Stimulated activated naive CD8-positive, alpha-beta T cell treated with anti-CD3 and anti-CD28 coated beads, Interleukin-15, Interleukin-2, amounts not matched to agents 100 ng/mL and 50 ng/mL, for 24 hours (primary cell): Measurements from ENCODE around the gene EIF3I.

Source experiments
- H3K27ac Mint-ChIP-seq: one replicate; pipeline ENCODE4 v1.8.0; 2021; ENCODE audit warnings: mild to moderate bottlenecking, mixed read lengths
- H3K27me3 Mint-ChIP-seq: one replicate; pipeline ENCODE4 v1.8.0; 2021; ENCODE audit warnings: mixed read lengths
- H3K36me3 Mint-ChIP-seq: one replicate; pipeline ENCODE4 v1.8.0; 2021; ENCODE audit warnings: low read depth, mixed read lengths
- H3K4me1 Mint-ChIP-seq: one replicate; pipeline ENCODE4 v1.8.0; 2021; ENCODE audit warnings: low read depth, mixed read lengths
- H3K4me3 Mint-ChIP-seq: one replicate; pipeline ENCODE4 v1.8.0; 2021; ENCODE audit warnings: mild to moderate bottlenecking, mixed read lengths
- H3K9me3 Mint-ChIP-seq: one replicate; pipeline ENCODE4 v1.8.0; 2021; ENCODE audit warnings: mixed read lengths

Gene EIF3I

DNA sequence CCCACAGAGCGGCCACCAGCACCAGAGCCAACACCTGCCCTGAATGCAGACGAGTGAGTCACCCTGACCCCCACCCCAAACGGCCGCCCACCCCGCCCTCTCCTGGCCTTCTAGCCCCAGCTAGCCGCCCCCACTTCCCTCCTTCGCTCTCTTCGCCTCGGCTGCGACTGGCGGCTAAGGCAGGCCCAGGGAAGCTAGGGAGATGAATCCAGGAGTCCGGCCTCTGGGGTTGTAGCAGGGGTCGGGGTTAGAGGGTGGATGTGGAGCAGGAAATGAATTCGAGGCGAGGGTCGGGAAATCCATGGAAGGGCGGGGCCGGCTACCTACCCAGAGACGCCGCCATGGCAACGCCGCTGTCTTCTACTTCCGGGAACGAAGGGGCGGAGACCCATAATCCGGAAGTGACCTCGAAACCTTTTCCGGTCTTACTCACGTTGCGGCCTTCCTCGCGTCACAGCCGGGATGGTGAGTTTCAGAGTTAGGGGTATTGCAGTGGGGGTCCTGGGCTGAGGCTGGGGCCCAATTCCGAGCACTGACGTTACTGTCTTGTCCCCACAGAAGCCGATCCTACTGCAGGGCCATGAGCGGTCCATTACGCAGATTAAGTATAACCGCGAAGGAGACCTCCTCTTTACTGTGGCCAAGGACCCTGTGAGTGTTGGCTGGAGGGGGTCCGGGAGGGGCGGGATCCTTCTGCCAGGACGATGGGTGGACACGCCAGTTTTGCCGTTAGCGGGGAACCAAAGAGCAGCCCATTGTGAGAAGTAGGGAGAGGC, at the start of gene EIF3I, which contains the start of gene TMEM234:
Gene EIF3I (plus strand): TSS at position 428 of the 776 bp plus-strand sequence. CDS start 35 bp downstream, at position 463.
Gene TMEM234 (minus strand): TSS at position 374 of the 776 bp plus-strand sequence. CDS start 31 bp downstream, at position 343.
- no peaks in the 10 kb centered on the region for H3K9me3 Mint-ChIP-seq

GRCh38 chr1:32172621-32173245, 49.5 kb upstream of the EIF3I start:
- peaks cover 46% of the 10 kb centered on the region for H3K36me3 Mint-ChIP-seq
- H3K27me3 Mint-ChIP-seq = no peaks in the 10 kb centered on the region
- H3K27ac Mint-ChIP-seq = peak overlapping the region; percentile 5
- H3K9me3 Mint-ChIP-seq = no peaks in the 10 kb centered on the region
- peaks cover 5% of the 10 kb centered on the region for H3K4me1 Mint-ChIP-seq
- no peak overlapping the region for H3K4me3 Mint-ChIP-seq

More for the DNA sequence above, at the start of gene EIF3I, which contains the start of gene TMEM234:
- Mint-ChIP-seq H3K4me1 (peaks cover 38% of the 10 kb centered on the region), H3K36me3 (peaks cover 35% of the 10 kb centered on the region), H3K27me3 (no peaks in the 10 kb centered on the region), H3K27ac (peak within 1 kb of the TSS; percentile 93), H3K4me3 (peak within 1 kb of the TSS; percentile 92)

GRCh38 chr1:32178380-32179192, 43.6 kb upstream of the EIF3I start:
- peaks cover 28% of the 10 kb centered on the region for H3K36me3 Mint-ChIP-seq
- H3K4me3 Mint-ChIP-seq = peak overlapping the region; percentile 90
- H3K27me3 Mint-ChIP-seq = no peaks in the 10 kb centered on the region
- no peaks in the 10 kb centered on the region for H3K9me3 Mint-ChIP-seq
- peak overlapping the region; percentile 98 for H3K27ac Mint-ChIP-seq
- peaks cover 49% of the 10 kb centered on the region for H3K4me1 Mint-ChIP-seq

DNA sequence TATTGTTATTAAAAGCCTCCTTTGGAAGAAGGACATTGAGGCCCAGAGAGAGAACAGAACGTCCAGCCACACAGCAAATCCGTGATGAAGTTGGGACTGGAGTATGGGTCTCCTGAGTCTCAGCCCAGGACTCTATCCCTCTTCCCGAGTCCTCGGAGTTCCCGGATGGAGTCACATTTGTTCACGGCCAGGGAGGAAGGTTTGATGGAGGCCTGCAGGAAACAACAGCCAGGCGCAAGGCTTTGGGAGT, 43.1 kb upstream of the EIF3I start:
- Mint-ChIP-seq H3K9me3 (no peaks in the 10 kb centered on the region), H3K4me3 (peak overlapping the region; percentile 90), H3K27me3 (no peaks in the 10 kb centered on the region), H3K27ac (peak overlapping the region; percentile 98), H3K4me1 (peaks cover 55% of the 10 kb centered on the region), H3K36me3 (peaks cover 33% of the 10 kb centered on the region)

GRCh38 chr1:32179443-32180185, 42.6 kb upstream of the EIF3I start, which contains the start of gene TXLNA:
TXLNA (plus strand) TSS chr1:32179675; CDS start chr1:32180346, 671 bp downstream.
- H3K9me3 Mint-ChIP-seq = no peaks in the 10 kb centered on the region
- H3K27me3 Mint-ChIP-seq = no peaks in the 10 kb centered on the region
- H3K27ac Mint-ChIP-seq = peak within 1 kb of the TSS; percentile 98
- peaks cover 60% of the 10 kb centered on the region for H3K4me1 Mint-ChIP-seq
- H3K36me3 Mint-ChIP-seq = peaks cover 38% of the 10 kb centered on the region
- H3K4me3 Mint-ChIP-seq = peak within 1 kb of the TSS; percentile 90

DNA sequence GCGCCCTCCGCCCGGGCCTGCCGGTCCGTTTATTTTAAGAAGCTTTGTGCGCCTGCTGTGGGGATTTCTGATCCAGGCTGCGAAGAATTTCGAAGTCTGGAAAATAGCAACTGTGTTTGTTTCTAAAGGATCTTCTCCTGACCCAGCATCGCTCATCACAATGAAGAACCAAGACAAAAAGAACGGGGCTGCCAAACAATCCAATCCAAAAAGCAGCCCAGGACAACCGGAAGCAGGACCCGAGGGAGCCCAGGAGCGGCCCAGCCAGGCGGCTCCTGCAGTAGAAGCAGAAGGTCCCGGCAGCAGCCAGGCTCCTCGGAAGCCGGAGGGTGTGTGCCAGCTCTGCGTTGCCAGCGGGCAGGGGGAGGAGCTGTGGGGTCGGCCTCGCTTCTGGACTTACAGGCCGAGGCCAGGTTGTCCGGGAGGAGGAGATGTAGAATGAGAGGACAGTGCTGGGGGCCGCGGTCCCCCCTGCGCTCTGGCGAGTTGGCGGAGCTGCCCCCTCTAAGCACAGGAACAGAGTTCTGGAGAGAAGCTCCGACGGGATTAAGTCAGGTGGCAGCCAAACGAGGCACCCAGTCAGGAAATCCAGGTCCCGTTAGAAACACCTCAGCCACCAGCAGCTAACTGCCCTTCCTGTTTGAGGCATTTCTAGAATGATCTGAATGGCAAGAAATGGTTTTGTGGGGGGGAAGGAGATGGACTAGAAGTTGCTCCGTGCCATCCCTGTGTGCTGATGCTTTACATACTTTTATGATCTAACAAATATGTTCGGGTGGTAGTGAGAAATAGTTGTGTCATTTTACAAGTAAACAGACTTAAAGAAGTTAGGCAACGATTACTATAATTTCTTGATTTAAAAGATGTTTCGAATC, 41.8 kb upstream of the EIF3I start:
- Mint-ChIP-seq H3K27ac (peak overlapping the region; percentile 96), H3K36me3 (peaks cover 44% of the 10 kb centered on the region), H3K4me1 (peaks cover 65% of the 10 kb centered on the region), H3K27me3 (no peaks in the 10 kb centered on the region), H3K4me3 (peak overlapping the region; percentile 90), H3K9me3 (no peaks in the 10 kb centered on the region)

GRCh38 chr1:32181065-32181464, 41.1 kb upstream of the EIF3I start:
- no peaks in the 10 kb centered on the region for H3K9me3 Mint-ChIP-seq
- H3K36me3 Mint-ChIP-seq = peaks cover 50% of the 10 kb centered on the region
- no peaks in the 10 kb centered on the region for H3K27me3 Mint-ChIP-seq
- peaks cover 71% of the 10 kb centered on the region for H3K4me1 Mint-ChIP-seq
- H3K27ac Mint-ChIP-seq = peak overlapping the region; percentile 96
- H3K4me3 Mint-ChIP-seq = peak overlapping the region; percentile 90

GRCh38 chr1:32181563-32181962, 40.6 kb upstream of the EIF3I start:
- H3K36me3 Mint-ChIP-seq = peaks cover 55% of the 10 kb centered on the region
- peak overlapping the region; percentile 96 for H3K27ac Mint-ChIP-seq
- H3K27me3 Mint-ChIP-seq = no peaks in the 10 kb centered on the region
- H3K4me1 Mint-ChIP-seq = peaks cover 76% of the 10 kb centered on the region
- peak overlapping the region; percentile 90 for H3K4me3 Mint-ChIP-seq
- H3K9me3 Mint-ChIP-seq = no peaks in the 10 kb centered on the region

DNA sequence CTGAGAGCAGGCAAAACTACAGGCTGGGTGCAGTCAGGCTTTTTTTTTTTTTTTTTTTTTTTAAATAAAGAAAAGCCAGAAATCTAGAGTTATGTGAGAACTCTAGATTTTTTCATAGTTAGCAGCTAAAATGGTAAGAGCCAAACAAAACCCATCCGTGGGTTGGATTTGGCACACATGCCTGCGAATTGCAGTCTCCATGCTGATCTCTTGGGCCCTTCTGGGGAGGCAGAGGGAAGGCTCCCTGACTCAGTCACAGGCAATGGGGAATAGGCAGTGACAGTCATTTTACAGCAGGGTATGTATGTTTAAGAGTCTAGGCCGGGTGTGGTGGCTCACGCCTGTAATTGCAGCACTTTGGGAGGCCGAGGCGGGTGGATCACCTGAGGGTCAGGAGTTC, 40.1 kb upstream of the EIF3I start:
- Mint-ChIP-seq H3K27ac (peak overlapping the region; percentile 96), H3K4me3 (peak overlapping the region; percentile 90), H3K27me3 (no peaks in the 10 kb centered on the region), H3K9me3 (no peaks in the 10 kb centered on the region), H3K36me3 (peaks cover 58% of the 10 kb centered on the region), H3K4me1 (peaks cover 77% of the 10 kb centered on the region)

DNA sequence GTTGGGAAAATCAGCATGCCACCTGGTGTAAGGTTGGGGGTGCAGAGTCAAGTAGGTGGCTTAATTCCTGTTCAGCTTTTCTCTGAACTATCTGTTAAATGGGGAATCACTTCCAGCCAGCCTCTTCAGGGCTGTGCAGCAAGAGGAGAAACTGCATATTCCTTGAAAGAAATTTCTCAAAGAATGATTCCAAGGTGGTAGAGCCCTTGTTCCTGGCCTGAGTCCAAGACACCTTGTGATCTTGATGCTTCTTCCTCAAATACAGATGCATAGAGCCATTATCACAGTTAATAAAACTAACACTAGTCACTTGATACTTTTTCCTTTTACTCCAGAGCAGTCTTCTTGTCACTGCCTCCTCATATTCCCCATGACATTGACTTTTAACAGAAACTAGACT, 37.6 kb upstream of the EIF3I start:
- Mint-ChIP-seq H3K27me3 (no peaks in the 10 kb centered on the region), H3K4me3 (peak overlapping the region; percentile 60), H3K9me3 (no peaks in the 10 kb centered on the region), H3K36me3 (peaks cover 84% of the 10 kb centered on the region), H3K27ac (peak overlapping the region; percentile 65), H3K4me1 (peaks cover 60% of the 10 kb centered on the region)

- H3K4me1 Mint-ChIP-seq = peaks cover 49% of the 10 kb centered on the region
- H3K27me3 Mint-ChIP-seq = no peaks in the 10 kb centered on the region
- peak overlapping the region; percentile 57 for H3K4me3 Mint-ChIP-seq
- peaks cover 84% of the 10 kb centered on the region for H3K36me3 Mint-ChIP-seq
- H3K27ac Mint-ChIP-seq = peak overlapping the region; percentile 94
- H3K9me3 Mint-ChIP-seq = no peaks in the 10 kb centered on the region
Observed at GRCh38 chr1:32186077-32186476, 36.1 kb upstream of the EIF3I start.

GRCh38 chr1:32186491-32186890, 35.7 kb upstream of the EIF3I start:
- no peaks in the 10 kb centered on the region for H3K27me3 Mint-ChIP-seq
- H3K4me1 Mint-ChIP-seq = peaks cover 45% of the 10 kb centered on the region
- peaks cover 84% of the 10 kb centered on the region for H3K36me3 Mint-ChIP-seq
- no peaks in the 10 kb centered on the region for H3K9me3 Mint-ChIP-seq
- peak overlapping the region; percentile 94 for H3K27ac Mint-ChIP-seq
- H3K4me3 Mint-ChIP-seq = peak overlapping the region; percentile 57

DNA sequence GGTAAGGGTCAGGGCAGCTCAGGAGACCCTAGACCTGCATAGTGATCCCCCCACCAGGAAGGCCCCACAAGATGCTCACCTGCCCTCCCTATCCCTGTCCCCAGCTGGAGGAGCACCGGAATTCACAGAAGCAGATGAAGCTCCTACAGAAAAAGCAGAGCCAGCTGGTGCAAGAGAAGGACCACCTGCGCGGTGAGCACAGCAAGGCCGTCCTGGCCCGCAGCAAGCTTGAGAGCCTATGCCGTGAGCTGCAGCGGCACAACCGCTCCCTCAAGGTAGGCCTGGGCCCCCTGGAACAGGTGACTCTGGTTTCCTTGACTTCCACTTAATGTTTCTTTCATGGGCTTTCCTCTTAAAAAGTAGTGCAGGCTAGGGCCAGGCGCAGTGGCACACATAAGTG, 34.4 kb upstream of the EIF3I start:
- H3K4me3 Mint-ChIP-seq = no peak overlapping the region
- no peaks in the 10 kb centered on the region for H3K27me3 Mint-ChIP-seq
- peaks cover 37% of the 10 kb centered on the region for H3K4me1 Mint-ChIP-seq
- no peaks in the 10 kb centered on the region for H3K9me3 Mint-ChIP-seq
- no peak overlapping the region for H3K27ac Mint-ChIP-seq
- peaks cover 83% of the 10 kb centered on the region for H3K36me3 Mint-ChIP-seq
